GM12875 (cell line): ENCODE measurements around the gene DRD2.

Experiments
- H3K4me3 ChIP-seq: one replicate; pipeline ENCODE4 v1.5.1; 2011; ENCODE audit warnings: low read depth, low read length, control low read depth
- CTCF ChIP-seq: IDR thresholded peaks from 2 replicates; pipeline ENCODE4 v1.5.1; 2011; ENCODE audit warnings: low read depth, mild to moderate bottlenecking, control low read depth, inconsistent platforms, low read length, moderate library complexity, borderline replicate concordance; ENCODE audit not compliant: insufficient read depth

The DRD2 gene

GRCh38 chr11:113481672-113482071 is 6.5 kb upstream of the DRD2 start:
- no peak for TF ChIP-seq CTCF
- no peak overlapping the region for H3K4me3 ChIP-seq

- no peak for TF ChIP-seq CTCF
These were observed 6.0 kb upstream of the DRD2 start for GRCh38 chr11:113481226-113481625.

GRCh38 chr11:113477321-113477720 is 2.1 kb upstream of the DRD2 start:
- no peak for TF ChIP-seq CTCF
- H3K4me3 ChIP-seq: no peak overlapping the region

More at GRCh38 chr11:113481226-113481625, 6.0 kb upstream of the DRD2 start:
- H3K4me3 ChIP-seq: no peak overlapping the region

- TF ChIP-seq CTCF: no peak
These were observed 1.4 kb upstream of the DRD2 start for GRCh38 chr11:113476553-113476952.

GRCh38 chr11:113474362-113475159 is 637 bp downstream of the DRD2 start:
- no peak for TF ChIP-seq CTCF
- no peak overlapping the region for H3K4me3 ChIP-seq

More at GRCh38 chr11:113476553-113476952, 1.4 kb upstream of the DRD2 start:
- no peak overlapping the region for H3K4me3 ChIP-seq

GRCh38 chr11:113473983-113474361 is 1.2 kb downstream of the DRD2 start:
- H3K4me3 ChIP-seq: no peak overlapping the region
- TF ChIP-seq CTCF: no peak

GRCh38 chr11:113472471-113472870 is 2.7 kb downstream of the DRD2 start:
- no peak for TF ChIP-seq CTCF

More at GRCh38 chr11:113472471-113472870, 2.7 kb downstream of the DRD2 start:
- no peak overlapping the region for H3K4me3 ChIP-seq
